NCI-H2196 treated with DMSO at 0.1 percent for 48 hours (cell line): ENCODE results near the gene ATP13A2.

ENCODE experiments used
- DNase-seq: peaks from one replicate; lab custom pipeline; 2025; ENCODE audit not compliant: unreplicated experiment; lab: John Stamatoyannopoulos, UW

The ATP13A2 gene

DNA sequence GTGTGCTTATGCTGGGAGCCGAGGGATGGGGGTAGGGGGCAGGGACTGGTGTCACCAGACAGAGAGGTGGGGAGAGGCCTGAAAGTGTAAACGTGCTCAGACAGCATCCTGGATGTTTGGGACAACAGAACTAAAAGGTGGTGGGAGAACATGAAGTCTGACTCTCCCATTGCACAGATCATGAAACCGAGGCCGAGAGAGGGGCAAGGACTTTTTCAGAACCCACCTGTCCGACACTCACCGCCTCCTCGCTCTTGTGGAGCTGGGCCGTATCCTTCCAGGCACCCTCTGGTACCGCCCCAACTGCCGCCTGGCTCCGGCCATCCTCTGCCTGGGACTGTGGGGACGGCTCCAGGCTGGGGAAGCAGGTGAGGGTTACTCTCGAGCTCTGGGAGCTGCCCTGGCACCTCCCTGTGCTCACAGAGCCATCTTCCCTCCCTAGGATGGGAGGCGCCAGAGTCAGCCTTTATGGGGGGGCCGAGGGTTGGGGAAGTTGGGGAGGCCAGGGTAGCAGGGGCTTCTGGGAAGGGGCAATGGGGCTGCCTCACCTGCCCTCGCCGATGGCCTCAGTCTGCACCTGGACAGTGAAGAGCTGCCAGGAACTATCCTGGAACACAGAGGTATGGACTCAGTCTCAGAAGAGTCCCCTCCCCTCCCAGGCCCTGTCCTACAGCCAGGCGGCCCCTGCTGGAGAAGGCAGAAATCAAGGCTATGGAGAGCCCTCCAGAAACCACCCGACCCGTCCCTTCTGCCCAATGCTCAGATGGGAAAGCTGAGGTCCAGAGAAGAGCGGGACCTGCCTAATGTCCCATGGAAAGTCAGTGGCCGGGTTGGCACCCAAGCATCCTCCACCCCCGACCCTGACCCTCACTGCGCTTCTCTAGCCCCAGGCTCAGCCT lies 7.0 kb downstream of the ATP13A2 start:
- DNase-seq = no peak

DNA sequence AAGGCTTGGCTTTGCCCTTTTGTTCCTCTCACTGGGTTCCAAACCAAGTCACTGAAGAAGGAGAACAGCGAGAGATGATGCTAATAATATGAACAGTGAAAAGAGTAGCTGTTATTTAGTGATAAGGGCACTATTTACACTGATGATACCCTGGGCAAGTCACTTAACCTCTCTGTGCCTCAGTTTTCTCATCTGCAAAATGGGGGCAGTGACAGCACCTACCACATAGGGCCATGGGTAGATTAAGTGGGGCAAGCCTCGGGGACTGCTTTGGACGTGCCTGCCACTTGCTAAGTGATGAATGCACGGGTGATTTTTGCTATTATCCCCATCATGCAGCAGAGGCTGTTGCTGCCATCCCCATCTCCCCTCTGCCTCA lies 9.2 kb downstream of the ATP13A2 start:
- no peak for DNase-seq

DNA sequence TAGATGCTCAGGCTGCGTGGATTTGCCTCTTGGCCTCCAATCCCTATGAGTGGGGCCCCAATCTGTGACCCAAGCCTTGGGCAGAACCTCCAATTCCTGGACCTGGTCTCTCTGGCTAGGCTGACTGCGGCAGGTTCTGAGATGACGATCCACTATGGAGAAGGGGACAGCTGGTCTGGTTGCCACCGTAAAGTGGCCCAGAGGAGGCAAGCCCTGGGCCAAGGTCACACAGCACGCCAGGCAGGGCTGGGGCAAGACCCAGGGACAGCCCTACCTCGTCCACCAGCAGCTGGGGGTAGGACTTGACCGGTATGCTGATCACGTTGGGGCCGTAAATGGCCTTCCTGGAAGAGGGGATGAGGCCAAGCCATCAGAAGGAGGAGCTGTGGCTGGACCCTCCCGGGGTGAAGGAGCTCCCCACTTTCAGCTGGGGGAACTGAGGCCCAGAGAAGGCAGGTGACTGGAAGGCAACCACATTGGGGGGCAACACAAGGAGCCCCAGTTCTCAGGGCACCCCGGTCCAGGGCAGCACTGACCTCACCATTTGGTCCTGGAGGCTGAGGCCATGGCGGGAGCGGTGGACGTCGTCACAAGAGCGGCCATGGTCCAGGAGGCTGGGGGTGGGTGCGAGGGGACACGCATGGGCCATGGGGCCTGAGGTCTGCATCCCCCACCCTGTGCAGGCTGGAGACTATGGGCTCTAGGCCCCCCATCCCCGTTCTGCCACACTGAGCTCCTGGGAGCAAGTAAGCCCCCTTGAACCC lies 9.8 kb downstream of the ATP13A2 start:
- DNase-seq = no peak

DNA sequence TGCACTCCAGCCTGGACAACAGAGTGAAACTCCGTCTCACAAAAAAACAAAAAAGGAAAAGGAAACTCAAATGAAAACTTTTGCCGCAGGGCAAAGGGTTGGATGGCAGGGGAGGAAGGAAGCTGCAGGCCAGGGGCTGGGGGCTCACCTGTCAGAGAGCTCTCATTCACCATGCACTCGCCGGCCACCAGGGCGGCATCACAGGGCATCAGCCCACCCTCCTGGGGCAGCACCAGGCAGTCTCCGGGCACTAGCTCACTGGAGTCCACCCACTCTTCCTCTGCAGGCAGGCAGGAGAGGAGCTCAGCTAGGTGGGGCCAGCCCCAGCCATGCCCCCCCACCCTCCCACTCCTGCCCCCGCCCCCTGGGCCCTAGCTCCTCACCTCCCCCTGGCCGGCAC lies 11.9 kb downstream of the ATP13A2 start:
- no peak for DNase-seq

DNA sequence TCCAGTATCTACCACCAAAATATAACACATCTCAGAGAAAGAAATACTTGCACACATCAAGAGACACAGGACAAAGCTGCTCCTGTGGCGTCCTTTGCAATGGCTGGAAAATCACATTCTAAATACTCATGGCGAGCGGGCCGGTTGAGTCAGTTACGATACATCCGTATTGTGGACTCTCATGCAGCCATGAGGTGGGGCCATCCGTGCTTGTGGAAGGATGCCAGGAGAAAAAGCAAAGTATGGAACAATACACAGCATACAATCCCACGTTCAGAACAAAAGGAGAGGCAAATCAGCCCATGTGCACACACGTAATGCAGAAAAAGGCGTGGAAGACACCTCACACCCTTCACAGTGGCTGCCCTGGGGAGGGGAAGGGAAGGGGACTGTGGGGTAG lies 13.1 kb downstream of the ATP13A2 start:
- DNase-seq = no peak

DNA sequence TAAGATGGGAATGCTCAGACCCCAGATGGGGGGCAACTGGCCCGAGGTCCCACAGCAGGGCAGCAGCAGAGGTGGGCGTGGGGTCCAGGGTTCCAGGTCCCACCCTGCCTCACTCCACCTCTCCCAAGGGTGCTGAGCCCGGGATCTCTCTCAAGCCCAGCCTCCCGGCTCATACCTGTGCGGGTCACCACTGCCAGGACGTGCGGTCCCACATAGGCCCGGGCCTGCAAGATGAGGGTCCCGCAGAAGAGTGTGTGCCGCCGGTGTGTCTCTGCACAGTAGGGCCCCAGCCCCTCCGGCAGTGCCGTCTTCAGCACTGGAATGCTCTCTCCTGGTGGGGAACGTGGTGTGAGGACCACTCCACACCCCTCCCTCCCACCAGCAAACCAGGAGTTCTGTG lies 14.9 kb downstream of the ATP13A2 start:
- no peak for DNase-seq

DNA sequence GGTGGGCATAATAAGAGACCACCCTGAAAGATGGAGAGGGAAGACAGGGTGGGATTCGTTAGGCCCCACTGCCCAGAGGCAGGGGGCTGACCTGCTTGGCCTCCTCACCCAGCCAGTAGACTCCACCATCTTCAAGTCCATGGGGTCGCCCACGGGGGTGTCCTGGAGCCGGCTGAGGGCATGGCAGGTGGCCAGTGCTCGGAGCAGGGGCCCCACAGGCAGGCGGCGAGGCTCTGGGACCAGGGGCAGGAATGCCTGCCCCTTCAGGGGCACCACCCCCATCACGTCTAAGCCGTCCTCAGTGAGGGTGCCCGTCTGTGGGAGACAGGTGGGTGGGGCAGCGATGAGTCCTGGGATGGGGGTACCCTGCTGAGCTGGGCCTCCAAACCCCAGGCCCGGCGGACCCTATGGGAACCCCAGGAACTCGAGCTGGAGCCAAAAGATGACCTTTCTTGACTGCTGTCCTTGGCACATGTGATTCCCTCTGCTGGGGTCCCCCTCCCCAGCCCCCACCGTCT lies 18.1 kb downstream of the ATP13A2 start:
- DNase-seq = no peak

DNA sequence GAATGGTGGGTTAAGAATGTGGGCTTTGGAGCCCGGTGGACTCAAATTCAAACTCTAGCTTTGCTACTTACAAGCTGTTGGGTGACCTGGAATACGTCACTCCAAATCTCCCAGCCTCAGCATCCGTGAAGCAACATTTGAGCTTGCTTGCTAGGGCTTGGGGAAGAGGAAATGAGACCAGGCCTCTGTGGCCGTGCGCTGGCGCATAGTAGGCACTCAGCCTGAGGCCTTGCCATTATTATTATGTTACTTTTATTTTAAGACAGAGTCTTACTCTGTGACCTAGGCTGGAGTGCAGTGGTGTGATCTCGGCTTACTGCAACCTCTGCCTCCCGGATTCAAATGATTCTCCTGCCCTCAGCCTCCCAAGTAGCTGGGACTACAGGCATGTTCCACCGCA lies 19.1 kb downstream of the ATP13A2 start:
- DNase-seq = no peak

DNA sequence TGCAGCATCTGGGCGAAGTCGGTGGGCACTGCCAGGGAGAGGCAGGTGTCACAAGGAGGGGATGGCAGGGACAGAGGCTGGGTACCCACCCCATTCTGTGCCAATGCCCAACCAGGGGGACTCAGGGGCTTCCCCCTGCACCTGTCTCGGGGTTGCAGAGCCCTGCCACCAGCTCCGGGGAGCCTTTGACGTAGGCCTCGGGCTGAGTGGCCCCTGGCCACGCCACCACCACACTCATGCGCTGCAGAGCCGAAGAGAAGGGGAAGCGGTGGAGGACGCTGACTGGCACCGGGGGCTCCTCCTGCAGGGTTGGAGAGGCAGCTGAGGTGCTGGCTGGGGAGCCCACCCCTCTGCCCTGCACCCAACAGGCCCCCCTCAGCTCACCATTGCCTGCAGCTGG lies 19.6 kb downstream of the ATP13A2 start:
- no peak for DNase-seq

DNA sequence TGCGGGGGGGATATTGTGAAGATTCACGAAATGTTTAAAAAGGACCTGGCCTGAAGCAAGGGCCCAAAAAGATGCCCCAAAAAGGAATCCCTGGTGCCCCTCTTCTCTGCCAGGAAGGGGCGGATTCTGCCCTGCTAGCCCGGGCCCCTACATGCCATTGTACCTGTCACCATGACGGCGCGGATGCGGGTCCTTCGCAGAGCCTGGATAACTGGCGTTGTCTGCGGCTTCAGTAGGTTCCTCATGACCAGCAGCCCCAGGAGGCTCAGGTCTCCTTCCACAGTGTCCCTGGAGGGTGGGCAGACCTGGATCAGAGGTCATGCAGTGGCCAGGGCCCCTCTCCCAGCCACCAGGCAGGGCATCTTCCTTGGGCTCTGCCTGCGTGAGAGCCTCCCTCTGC lies 20.2 kb downstream of the ATP13A2 start:
- no peak for DNase-seq

DNA sequence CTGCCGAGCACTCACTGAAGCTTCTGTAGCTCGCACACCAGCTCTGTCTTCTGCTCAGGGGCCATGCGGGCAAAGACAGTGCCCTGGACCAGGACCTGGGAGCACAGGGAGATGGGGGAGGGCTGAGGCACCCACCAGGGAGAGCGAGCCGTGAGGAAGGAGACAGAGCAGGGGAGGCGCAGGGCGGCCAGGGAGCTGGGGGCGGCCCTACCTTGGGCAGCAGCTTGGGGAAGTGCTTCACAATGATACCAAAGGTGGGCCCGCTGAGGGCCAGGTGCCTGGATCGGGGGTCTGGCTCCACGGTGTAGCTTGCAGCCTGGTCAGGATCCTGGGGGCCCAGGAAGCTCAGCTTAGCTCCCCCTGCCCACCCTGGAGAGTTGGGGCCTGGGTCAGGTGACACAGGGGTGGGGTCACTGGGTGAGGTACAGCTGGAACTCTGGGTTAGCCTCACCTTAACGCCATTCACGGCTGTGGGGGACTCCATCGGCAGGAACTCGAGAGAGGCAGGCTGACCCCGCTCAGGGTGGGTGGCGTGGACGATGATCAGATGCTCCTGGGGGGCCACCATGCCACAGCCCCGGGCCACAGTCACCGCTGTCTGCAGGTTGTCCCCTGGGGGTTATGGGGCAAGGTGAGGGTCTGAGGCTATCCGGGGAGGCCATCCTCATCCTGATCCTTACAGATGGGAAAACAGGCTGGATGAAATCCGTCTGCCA lies 21.9 kb downstream of the ATP13A2 start:
- no peak for DNase-seq

DNA sequence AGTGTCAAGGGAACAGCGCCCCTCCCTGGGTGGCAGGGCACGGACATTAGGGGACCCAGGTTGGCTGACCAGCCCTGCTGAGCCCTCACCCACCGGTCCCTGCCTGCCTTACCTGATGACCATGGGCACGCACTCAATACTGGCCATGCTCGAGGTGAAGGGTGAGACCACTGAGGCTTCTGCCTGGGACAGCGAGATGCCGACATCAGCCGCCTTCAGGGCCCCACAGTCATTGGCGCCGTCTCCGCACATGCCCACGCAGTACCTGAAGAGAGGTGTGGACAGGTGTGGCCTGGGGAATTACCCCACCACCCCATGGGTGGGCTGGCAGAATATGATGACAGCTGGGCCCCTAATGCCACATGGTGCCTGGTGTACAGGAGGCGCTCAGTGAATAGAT lies 23.5 kb downstream of the ATP13A2 start:
- DNase-seq = no peak

DNA sequence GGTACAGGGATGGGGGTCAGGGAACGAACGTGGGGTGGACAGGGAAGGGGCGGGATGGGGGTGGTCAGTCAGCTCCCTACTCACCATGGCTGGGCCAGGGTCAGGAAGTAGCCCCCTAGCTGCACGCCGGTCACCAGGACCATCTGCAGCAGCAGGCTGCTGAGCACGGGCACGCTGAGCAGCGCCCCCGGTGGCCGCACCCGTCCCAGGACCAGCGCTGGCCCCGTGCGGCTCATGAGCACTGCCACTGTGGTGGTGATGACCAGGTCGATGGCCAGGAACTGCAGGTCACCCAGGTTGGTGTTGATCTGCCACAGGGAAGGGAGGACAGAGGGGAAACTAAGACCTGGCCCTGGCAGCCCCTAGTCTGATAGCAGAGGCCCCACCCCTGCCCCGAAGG lies 24.8 kb downstream of the ATP13A2 start:
- no peak for DNase-seq

DNA sequence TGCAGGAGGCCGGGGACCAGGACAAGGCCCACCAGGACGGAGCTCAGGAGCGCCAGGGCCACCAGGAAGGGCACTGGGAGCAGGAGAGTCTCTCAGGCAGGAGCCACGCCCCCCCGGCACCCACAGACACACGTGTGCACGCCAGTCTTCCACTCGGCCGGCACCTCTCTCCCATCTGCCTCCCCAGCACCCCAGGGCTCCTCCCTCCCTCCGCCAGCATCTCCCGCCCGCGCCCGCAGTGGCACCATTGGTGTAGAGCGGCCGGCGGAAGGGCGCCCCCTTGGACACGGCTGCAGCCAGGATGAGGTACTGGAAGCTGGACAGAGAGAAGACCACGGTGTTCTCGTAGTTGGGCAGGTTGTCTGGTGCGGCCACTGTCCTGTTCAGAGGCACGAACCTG lies 25.2 kb downstream of the ATP13A2 start:
- no peak for DNase-seq

DNA sequence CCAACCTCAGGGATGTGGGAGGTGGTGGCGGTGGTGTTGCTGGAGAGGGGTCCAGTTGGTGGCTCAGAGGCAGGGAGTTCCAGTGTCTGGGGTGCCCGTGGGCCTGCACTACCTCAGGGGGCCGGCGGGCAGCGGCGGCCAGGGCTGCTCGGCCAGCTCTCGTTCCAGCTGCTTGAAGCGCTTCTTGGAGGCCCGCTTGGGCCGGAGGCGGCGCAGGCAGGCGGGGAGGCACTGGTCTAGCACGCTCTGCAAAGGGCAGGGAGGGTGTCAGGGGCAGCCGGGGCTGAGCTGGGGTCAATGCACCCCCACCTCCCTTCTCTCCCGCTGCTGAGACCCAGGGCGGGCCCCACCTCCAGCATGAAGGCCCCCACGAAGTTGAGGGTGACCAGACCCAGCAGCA lies 25.6 kb downstream of the ATP13A2 start:
- DNase-seq = no peak

DNA sequence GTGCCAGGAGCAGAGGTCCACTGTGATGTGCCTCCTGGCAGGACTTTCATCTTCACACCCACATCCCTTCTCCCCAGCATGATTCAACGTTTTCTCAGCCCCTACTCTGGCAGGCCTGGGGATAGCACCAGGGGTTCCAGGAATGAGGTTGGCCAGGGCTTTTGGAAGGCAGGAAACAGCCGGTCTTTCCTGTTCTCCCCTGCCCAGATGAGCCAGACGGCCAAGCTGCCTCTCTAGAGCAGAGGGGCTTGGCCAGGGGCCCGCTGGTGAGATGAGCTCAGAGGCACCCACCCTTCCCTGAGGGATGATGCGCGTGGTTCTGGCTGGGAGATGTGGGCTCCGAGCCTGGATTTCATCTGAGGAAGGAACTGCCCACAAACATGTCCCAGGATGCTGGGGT lies 27.0 kb downstream of the ATP13A2 start:
- DNase-seq = no peak

DNA sequence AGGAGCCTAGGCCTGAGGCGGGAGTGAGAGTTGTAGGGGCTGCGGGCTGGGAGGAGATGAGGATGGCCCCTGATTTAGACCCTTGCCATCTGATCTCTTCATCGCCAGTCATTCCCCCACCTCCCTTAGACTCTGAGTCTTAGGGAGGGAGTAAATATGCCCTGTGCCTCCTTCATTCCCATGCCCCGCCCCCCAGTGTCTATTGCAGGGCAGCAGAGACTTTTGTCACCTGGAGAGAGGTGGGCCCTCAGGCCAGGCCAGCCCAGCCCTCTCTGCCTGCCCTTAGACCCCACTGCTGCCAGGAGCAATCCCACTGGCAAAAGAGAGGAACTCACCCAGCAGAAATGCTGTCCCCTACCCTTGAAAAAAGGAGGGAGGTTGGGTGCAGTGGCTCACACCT lies 28.1 kb downstream of the ATP13A2 start:
- DNase-seq = no peak

DNA sequence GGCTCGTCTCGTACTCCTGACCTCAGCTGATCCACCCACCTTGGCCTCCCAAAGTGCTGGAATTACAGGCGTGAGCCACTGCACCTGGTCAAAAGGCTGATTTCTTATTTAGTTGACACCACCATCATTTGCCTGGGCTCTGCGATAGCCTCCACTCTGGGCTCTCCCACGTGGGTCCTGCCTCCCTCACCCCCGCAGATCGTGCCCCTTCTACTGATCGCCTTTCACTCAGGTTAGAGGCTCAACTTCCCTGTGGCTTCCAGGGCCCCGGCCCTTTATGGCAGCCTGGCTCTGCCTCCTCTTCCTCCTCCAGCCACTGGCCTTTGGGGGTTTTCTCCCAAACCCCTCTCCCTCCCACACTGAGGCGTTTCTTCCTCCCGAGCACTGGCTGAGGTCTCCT lies 28.8 kb downstream of the ATP13A2 start:
- DNase-seq = no peak

DNA sequence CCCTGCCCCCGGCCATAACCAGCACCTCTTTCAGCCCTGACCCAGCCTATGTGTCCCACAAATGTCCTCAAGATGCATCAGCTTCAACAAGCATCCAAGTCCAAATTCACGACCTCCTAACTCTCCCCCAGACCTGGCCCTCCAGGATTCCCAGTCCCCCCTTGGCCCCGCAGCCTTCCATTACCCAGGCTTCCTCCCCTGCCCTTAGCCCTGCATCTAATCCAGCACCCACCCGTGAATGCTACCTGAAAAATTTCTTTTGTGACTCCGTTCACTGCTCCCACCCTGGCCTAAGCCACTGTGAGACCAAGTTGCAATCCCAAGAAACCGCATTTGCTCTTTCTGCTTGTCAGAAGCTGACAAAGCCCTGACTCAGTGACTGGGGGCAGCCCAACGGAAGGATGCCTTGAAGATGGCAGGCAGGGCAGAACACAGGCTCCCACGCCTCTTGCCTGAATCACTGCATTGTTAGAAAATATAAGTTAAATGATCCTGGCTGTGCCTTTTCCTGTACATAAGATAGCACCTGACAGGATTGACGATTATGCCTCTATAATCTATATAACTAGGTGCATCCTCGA lies 30.4 kb downstream of the ATP13A2 start:
- DNase-seq = no peak

DNA sequence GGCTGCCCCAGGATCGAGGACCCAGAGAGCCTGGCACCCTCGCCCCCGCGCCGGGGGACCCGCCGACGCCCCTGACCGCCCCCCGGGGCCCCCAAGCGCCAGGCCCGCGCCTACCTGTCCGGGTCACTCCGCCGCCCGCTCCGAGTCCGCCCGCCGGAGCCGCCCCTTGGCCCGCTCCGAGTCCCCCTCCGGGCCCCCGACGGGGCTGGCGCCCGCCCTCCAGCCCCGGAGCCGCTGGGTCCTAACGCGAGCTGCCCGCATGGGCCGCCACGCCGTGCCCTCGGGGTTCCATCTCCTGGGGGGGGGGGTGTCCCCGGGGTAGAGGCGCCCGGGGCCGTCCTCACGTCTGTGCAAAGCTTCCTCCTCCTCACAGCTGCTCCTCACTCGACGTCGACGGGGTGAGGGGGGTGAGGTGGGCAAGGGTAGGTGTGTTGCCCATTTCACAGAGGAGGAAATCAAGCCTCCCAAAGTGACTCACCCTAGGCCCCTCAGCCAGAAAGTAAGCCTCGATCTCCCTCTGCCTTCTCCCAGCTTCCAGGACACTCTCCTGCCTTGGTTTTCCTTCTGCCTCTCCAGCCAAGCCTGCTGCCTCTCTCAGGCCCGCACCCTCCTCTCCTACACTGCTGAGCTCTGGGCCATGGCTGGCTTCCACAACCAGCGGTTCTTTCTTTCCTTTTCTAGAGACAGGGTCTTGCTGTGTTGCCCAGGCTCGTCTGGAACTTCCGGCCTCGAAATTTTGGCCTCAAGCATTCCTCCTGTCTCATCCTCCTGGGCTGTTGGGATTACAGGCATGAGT lies 31.1 kb downstream of the ATP13A2 start, which contains the start of gene MFAP2:
MFAP2 (minus strand) TSS at position 148 of the 796 bp plus-strand sequence. CDS start 2,347 bp downstream, outside the sequence.
- no peak for DNase-seq
